HG03095 (cell line): ENCODE data around the gene CRISPLD2.

Experiments
- ATAC-seq: cut with Tn5 transposase; IDR thresholded peaks from one replicate; pipeline ENCODE4 v1.9.1; 2021; ENCODE audit warnings: moderate library complexity; ENCODE audit not compliant: unreplicated experiment

Gene CRISPLD2, protein sequence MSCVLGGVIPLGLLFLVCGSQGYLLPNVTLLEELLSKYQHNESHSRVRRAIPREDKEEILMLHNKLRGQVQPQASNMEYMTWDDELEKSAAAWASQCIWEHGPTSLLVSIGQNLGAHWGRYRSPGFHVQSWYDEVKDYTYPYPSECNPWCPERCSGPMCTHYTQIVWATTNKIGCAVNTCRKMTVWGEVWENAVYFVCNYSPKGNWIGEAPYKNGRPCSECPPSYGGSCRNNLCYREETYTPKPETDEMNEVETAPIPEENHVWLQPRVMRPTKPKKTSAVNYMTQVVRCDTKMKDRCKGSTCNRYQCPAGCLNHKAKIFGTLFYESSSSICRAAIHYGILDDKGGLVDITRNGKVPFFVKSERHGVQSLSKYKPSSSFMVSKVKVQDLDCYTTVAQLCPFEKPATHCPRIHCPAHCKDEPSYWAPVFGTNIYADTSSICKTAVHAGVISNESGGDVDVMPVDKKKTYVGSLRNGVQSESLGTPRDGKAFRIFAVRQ

DNA sequence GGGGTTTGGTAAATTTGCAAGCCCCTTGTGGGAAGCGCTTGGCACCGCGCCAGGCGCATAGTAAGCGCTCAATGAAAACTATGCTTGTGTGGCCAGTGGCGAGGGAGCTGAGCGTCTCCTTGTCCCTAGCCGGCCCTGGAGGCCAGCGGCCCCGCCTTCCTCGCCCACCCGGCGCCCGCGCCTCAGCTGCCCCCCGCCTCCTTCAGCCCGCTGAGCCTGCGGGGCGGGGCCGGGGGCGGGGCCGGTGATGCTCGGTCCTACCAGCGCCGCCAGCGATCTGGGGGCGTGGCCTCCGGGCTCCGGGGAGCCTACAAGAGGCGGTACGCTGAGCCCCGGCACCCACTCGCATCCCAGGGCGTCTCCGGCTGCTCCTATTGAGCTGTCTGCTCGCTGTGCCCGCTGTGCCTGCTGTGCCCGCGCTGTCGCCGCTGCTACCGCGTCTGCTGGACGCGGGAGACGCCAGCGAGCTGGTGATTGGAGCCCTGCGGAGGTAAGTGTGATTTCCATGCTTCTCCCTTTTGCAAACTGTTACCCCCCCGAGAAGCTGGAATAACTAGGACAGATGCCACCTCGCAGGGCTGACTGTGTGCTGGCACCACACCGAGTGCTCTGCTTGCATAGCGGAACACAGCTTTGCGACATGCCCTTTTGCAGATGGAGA lies at the start of gene CRISPLD2:
Gene CRISPLD2 (plus strand): TSS at position 342 of the 661 bp plus-strand sequence. CDS start 18,511 bp downstream, outside the sequence.
- no peak for ATAC-seq

DNA sequence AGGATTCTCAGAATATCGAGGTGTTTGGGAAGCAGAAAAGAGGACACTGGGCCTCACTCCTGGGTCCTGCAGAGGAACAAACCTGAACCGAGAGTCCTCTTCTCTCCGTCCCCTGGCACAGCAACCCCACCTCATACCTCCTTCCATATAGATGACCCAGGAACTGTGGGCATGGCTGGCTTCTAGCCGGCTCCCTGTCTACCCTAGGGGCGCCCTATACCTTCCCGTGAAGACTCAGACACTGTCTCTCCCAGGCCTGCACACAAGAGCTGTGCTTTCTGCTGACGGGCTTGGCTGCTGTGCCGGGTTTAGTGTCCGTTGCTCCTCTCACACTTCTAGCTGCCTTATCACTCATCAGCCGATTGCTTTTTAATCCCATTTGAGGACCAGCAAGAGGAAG lies 46.5 kb upstream of the CRISPLD2 start:
- no peak for ATAC-seq

DNA sequence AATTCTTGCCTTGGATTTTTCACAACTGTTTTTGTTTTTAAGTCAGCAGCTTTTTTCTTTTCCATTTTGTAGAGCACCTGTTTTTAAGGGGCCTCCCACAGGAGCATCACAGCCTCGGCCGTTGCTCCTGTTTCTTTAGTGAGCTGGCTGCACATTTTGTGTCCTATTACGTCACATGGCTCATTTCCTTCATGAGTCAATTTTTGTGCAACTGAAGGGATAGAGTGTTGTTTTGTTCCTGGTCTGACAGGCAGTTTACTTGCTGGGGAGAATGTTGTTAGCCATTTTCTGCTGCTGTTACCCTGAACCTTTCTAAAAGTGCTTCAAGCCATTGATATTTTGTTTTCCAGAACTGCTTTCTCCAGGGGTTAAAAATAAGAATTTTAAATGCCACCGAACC lies 45.0 kb upstream of the CRISPLD2 start:
- no peak for ATAC-seq

DNA sequence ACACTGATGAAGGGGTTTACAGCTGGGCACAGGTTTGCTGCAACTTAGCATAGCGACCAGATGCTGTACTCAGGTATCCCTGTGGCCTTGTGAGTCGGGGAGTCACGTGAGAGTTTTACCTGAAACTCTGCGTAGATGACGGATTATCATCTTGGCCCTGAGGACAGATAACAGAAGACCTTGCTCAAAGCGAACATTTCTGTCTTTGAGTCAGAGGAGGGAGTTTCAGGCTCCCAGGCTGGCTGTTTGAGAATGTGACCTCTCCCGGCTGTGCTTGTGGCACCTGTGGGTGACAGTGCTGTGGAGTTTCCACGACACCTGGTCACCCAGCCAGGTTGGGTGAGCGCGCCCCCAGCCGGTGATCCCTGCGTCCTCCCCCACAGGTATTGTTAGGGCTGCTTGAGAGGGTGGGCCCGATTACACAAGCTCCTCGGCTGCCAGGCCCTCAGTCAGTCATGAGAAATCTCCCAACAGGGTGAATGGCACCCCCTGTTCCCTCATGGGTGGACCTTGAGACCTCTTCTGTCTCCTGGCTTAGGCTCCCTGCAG lies 44.4 kb upstream of the CRISPLD2 start:
- ATAC-seq = no peak

DNA sequence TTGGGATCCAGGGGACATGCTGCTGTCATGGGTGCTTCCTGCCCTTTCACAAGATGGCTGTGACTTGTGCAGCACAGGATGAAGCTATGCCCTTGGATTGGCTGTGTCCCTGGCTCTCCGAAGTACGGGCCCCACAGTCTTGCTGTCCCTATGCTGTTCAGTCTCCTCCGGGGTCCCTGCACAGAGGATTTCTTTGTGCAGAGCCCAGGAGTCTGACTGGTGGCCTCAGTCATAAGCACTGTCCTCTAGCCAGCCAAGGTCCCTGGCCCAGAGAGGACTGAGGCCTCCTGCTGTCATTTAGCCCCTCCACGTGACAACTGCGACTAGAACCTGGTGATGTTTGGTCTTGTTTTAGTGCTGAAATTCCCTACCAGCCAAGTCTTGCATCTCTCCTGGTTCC lies 42.4 kb upstream of the CRISPLD2 start:
- ATAC-seq = no peak

DNA sequence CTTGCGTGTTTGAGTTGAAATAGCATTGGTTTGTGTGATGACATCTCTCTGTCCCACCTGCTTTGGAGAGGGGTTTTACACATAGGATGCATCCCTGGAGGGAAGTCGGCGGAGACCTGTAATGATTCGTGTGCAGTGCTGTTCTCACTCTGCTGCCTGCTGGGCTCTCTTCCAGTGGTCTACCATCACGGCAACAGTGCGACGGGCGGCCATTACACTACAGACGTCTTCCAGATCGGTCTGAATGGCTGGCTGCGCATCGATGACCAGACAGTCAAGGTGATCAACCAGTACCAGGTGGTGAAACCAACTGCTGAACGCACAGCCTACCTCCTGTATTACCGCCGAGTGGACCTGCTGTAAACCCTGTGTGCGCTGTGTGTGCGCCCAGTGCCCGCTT lies 41.1 kb upstream of the CRISPLD2 start:
- ATAC-seq = no peak

DNA sequence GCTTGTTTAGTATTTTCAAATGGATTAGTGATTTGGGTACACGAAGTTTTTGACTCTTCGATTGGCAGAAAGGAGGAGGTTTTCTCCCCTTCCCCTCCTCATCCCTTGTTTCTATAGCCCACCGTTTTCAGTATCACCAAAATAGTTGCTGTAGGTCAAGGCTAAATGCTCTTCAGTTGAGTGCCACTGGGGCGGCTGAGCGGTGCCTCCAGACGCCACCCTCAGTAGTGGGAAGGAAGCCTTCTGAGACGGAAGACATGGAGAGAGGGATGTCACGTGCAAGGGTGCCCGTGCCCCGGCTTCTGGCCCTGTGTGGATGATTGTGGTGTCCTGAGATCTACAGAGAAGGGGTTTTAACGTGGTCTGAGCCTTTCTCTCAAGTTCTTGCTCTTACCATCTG lies 39.7 kb upstream of the CRISPLD2 start:
- no peak for ATAC-seq

DNA sequence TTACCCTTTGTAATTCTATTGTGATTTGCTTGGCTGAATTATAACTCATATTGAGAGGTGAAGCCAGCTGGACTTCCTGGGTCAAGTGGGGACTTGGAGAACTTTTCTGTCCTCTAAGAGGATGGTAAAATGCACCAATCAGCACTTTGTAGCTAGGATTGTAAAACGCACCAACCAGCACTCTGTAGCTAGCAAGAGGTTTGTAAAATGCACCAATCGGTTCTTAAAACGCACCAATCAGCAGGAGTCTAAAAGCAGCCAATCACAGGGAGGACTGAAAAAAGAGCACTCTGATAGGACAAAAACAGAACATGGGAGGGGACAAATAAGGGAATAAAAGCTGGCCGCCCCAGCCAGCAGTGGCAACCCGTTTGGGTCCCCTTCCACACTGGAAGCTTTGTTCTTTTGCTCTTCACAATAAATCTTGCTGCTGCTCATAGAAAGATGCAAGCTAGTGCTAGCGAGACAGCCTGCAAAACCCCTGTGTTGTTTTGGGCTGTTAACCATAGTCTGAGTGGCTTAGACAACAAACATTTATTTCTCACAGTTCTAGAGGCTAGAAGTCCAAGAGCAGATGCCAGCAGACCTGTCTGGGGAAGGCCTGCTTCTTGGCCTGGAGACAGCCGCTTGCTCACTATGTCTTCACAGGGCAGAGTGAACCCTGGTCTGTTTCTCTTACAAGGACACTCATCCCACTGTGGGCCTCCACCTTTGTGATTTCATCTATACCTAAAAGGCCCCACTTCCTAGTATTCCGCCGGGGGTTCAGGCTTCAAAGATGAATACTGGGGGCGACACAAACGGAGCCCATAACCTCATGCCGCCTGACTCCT lies 39.0 kb upstream of the CRISPLD2 start:
- ATAC-seq = no peak

DNA sequence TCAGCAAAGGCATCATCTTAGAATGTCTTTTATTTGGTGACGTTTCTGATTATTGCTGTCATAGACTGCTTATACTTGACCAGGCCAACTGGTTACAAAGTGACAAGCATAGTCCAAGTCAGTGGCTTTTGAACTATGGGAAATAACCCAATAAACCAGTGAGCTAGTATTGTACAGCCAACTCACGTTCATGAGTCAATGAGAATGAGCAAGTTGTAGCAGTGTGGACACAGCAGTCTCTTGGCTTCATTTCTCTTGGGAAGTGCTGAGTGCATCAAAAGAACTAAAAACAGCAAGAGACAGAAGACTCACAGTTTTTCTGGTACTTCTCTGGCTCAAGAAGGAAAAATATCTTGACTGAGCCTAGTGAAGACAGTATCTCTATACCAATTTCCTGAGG lies 36.9 kb upstream of the CRISPLD2 start:
- ATAC-seq = no peak

DNA sequence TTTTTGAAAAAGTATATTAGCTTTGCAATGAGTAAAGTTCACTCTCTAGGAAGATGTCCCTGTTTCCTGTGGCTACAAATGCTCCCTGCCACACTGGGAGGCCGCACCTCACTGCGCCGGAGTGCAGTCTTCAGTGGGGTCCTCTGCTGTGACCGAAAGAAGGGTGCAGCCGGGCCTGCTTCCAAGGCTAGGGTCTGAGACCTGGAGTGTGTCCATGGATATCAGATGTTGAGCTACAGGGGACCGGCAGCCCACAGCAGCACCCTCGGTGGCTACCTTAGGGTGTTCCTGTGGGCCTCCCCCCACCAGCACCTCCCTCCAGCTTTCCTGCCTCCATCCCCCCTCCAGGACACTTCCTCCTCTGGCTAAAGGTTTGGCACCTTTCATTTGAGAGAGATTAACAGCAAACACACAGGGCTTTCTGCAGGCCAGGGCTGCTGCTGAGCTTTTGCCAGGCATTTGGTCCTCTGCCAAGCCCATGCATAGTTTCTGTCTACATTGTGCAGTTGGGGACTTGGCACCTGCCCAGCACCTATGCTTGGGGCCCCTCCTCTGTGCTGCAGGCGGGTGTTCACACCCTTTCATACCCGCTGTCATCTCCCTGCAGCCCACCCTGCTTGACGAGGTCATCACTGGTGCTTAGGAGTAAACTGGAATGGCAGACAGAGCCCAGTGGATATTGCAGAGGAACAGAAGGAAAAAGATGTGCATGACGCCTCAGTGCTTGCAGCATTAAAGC lies 33.8 kb upstream of the CRISPLD2 start:
- ATAC-seq = no peak

DNA sequence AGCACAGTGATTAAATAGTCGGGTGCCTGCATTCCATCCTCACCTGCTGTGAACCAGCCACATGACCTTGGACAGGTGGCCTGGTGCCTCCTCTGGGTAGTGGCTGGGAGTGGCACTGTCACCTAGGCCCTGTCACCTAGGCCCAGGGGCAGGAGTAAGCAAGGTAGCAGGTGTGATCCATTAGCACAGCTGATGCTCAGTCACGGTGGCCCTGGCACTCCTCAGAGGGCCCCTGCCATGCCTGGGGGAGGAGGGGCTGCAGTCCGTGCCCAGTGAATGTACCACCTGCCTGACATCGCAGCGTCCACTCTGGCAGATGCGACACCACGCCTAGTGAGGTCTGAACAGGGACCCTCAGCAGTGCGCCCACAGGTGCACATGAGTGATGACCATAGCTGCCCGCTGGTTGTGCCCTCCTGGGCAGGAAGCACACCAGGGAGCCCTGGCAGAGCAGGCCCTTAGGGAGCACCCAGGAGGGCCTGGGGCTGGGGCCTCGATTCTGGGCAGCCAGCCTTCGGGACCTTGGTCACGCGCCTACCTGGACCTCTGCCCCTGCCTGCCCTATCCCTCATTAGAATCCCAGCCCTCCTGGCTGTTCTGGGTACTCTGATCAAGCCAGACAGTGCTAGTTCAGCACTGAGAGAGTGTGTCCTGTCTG lies 33.1 kb upstream of the CRISPLD2 start:
- no peak for ATAC-seq

DNA sequence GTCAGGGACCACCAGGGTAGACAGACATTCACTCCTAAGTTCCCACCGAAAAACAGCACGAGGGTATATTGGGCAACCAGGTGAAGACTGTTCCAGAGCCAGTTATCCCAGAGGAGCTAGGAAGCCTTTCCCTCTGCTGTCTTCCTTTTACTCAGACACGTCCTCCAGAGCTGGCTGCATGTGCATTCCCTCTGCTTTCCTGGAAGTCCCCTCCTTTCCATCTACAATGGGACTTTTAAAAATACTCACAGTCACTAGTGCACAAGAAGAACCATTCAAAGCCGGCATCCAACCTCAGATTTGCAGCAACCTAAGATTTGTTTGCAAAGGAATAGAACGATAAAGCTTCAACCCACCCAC lies 32.5 kb upstream of the CRISPLD2 start:
- no peak for ATAC-seq

DNA sequence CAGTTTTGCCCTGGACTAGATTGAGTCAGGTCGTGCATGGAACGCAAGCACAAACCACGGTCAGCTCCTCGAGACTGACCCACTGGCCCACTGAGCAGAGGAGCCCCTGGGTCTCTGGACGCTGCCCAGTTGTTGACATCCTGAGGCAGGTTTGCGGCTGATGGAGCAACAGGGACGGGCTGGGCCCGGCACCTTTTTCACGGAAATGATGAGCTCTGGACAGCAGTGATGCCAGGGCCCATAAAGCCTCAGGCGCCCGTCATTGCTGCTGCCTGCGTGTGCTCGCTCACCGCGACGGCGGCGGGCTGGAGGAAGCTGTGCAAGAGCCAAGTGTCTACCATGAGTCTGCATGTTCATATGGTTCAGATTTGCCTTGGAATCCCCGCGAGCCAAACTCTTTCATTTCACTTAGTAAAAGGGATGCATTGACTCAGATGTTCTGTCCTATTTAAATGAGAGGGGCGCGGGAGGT lies 30.8 kb upstream of the CRISPLD2 start:
- ATAC-seq = no peak

DNA sequence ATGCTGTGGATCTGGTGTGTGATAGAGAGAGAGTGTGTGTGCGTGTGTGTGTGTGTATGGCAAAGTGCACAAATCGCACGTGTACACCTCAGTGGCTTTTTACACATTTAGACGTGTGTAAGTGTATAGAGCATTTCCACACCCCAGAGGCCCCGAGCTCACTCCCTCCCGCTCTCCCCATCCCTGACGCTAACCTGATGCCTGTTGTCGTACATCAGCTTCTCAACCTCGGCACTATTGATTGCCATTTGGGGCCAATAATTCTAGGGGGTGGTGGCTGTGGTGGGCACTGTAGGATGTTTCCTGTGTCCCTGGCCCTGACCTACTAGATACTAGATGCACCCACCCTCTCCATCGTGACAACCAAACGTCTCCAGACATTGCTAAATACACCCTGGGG lies 30.4 kb upstream of the CRISPLD2 start:
- no peak for ATAC-seq

DNA sequence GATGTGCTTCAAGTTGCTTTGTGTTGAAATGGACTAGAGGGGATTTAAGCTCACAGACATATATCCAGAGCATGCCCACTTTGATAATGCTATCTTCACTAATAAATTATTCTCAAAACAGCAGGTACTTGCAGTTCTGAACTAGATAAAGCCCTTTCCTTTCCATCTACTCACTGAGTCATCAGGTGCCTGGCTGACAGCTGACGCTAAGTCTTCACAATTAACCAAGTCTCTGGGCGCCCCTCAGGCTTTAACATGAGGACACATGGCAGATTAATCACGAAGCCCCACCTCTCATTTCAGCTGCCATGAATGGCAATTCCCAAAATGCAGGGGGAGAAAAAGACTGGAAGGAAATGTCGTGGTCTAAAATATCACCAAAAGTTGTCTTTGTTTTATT lies 29.5 kb upstream of the CRISPLD2 start:
- no peak for ATAC-seq

DNA sequence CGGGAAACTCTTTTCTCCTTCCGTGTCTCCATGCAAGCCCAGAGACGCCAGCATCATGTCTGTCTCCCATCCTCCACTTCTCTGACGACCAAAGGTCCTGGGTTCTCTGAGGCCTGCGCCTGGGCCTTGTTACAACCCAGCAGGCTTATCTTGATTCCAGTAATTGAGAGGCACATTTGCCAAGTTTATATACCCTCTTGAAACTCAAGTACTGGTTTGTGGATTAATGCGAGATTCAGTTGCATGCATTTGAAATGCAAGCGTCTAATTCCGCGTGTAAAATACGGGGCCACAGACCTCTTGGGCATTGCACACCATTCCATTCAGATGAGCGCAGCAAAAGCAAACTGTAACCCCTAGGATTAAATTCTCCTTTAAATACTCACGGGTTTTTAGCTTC lies 28.7 kb upstream of the CRISPLD2 start:
- ATAC-seq = no peak

DNA sequence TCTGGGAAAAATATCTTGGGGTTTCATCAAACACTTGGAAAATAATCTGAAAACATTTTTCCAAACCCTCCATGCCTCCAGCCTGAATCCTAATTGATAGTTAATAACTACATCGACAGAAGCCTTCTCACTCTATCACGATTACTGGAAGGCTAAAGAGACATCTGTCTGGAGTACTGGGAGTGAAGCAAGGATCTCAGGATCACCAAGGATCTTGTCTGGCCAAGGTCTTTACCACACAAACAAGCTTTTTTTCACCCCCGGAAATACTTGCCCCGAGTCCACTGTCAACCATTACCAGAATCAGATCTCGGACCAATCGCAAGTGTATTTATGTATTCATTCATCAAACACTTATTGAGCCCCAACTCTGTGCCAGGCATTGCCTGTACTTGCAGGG lies 28.3 kb upstream of the CRISPLD2 start:
- ATAC-seq = no peak

DNA sequence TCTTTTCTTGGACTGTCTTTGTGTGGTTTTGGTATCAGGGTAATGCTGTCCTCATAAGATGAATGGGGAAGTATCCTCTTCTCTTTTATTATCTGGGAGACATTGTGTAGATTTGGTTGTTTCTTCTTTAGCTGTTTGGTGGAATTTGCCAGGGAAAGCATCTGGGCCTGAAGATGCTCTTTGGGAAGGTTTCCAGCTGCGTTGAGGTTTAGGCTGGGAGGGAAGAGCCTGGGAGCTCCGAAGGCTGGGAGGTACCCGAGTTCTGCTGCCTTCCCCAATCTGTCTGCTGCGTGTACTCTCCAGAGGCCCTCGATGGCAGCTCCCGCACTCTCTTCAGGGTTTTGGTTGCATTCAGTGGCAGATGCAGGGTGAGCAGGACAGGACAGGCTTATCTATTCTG lies 25.6 kb upstream of the CRISPLD2 start:
- ATAC-seq = no peak

DNA sequence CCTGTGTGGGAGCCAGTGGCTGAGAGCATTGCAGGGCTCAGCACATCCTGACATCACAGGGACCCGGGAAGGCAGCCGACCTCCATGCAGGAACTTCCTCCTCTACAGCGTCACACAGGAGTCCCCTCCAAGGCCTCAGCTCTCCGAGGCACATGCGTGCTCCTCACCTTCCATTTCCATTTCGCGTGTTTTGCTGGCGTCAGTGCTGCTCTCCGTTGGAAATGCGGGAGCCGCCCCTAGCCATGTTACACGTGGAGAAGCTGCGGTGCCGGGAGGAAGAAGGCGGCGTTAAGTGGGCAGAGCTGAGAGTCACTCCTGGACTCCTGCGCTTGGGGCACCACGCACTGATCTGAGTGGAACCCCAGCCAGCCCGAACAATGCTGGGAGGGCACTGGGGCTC lies 25.2 kb upstream of the CRISPLD2 start:
- no peak for ATAC-seq
